ENCODE data around the gene TIAM2.

GRCh38 chr6:155123520-155123919, 128.4 kb downstream of the TIAM2 start:
- TF ChIP-seq CTCF (IDR thresholded peaks at IDR 0.05) = no peak
- no peak for TF ChIP-seq POLR2A (IDR thresholded peaks at IDR 0.05)

Data from adrenal gland (tissue), 5 donors.